ENCODE measurements around the gene ZBTB12.

DNA sequence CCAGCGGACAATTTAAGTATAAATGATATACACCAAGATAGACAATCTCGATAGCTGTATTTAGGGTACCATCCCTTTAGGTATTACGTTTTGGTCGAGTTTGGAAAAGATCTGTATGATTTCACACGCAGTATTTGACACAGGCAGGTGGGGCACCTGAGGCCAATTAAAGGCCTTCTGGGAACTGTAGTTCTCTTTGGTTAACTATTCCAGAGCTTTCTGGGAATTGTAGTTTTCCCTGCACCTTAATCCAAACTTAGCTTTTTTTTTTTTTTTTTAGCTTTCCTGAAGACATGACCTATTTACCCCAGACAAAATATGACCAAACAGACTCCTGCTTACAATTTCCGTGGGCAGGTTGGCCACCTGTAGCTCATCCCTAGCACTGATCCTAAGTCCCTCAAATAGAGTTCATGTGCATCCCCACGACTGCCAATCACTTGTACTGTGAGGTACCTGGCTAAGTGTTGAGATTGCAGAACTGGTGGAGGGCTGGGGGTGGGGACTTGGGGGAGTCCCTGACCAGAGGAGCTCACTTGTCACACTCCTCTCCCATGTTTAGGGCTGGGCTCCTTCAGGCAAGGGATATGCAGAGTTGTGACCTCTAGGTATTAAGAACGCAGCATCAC lies 3.4 kb downstream of the ZBTB12 start:
- TF ChIP-seq CTCF (conservative IDR thresholded peaks at IDR 0.05; ENCODE audit: low read length): 0 out of 2 replicates have a peak, but pooled peaks have one; percentile 25
- TF ChIP-seq EZH2phosphoT487 (IDR thresholded peaks at IDR 0.05; ENCODE audit: borderline replicate concordance, low read depth, low read length): no peak

Measured in OCI-LY7 (cell line).